Measurements from ENCODE around the gene ORM1.

ORM1 gene

GRCh38 chr9:114285166-114285867, 37.6 kb upstream of the ORM1 start:
- Histone ChIP-seq H3K36me3 (no peaks in the 10 kb centered on the region), H3K4me3 (no peak overlapping the region), H3K27ac (no peak overlapping the region), H3K27me3 (no peaks in the 10 kb centered on the region), H3K4me1 (peaks cover 0 to 19% (median 10%) of the 10 kb centered on the region in 4 donors), H3K9me3 (no peaks in the 10 kb centered on the region)
- TF ChIP-seq, protein P1, sequence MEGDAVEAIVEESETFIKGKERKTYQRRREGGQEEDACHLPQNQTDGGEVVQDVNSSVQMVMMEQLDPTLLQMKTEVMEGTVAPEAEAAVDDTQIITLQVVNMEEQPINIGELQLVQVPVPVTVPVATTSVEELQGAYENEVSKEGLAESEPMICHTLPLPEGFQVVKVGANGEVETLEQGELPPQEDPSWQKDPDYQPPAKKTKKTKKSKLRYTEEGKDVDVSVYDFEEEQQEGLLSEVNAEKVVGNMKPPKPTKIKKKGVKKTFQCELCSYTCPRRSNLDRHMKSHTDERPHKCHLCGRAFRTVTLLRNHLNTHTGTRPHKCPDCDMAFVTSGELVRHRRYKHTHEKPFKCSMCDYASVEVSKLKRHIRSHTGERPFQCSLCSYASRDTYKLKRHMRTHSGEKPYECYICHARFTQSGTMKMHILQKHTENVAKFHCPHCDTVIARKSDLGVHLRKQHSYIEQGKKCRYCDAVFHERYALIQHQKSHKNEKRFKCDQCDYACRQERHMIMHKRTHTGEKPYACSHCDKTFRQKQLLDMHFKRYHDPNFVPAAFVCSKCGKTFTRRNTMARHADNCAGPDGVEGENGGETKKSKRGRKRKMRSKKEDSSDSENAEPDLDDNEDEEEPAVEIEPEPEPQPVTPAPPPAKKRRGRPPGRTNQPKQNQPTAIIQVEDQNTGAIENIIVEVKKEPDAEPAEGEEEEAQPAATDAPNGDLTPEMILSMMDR (IDR thresholded peaks at IDR 0.05) = no peak
- intact Hi-C loops (cut with DNase I; ENCODE audit: low total_unique reads) = loop anchor here (10.0 kb wide), 1 partner anchor 201 kb away; no protein-coding TSS in a partner anchor
- DNase-seq = peak; percentile 15 to 67

GRCh38 chr9:114286146-114286679, 36.7 kb upstream of the ORM1 start:
- Histone ChIP-seq H3K27me3 (no peaks in the 10 kb centered on the region), H3K4me1 (peaks cover 0 to 19% (median 10%) of the 10 kb centered on the region in 4 donors), H3K9me3 (no peaks in the 10 kb centered on the region), H3K27ac (no peak overlapping the region), H3K4me3 (no peak overlapping the region), H3K36me3 (no peaks in the 10 kb centered on the region)
- peak; percentile 7 to 25 for DNase-seq
- intact Hi-C loops (cut with DNase I; ENCODE audit: low total_unique reads) = loop anchor here (10.0 kb wide), 1 partner anchor 201 kb away; no protein-coding TSS in a partner anchor
- TF ChIP-seq, protein P1 (IDR thresholded peaks at IDR 0.05) = no peak

DNA sequence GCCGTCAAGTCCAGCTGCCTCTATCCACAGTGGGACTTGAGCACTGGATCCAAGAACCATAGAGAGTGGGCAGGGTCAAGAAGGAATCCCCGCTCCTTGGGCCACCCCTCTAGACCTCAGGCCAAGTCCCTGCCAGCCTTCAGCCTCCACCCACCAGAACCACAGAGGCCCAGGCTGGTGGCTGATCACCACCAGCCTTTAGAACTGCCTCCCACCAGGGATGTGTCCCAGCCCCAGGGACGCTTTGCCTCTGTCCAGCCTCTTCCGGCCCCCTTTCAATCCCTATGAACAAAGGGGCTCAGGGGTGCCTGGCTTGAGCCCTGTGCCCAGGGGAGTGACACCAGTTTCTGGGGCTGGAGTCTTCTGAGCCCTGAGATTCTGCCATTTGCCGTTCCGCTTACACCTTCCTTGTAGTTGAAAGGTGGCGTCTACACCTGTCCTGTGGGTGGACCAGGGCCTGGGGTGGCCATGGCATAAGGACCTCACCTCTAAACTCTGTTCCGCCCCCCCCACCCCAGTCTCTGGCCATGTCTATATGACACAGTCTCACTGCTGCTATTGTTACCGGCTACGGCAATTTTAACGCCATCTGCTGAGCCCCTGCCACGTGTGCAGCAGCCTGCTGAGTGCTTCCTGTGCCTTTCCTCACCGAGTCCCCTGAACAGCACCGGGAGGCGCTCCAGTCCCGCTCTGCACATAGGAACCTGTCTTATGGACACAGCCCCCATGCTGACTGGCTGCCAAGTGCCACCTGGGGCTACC, 35.7 kb upstream of the ORM1 start:
- intact Hi-C loops (cut with DNase I; ENCODE audit: low total_unique reads) = loop anchor here (10.0 kb wide), 1 partner anchor 202 kb away; no protein-coding TSS in a partner anchor
- H3K36me3 ChIP-seq = peaks cover 0 to 3% (median 0%) of the 10 kb centered on the region in 3 donors
- peak; percentile 19 to 53 for DNase-seq
- H3K27me3 ChIP-seq = no peaks in the 10 kb centered on the region
- no peak overlapping the region for H3K4me3 ChIP-seq
- H3K4me1 ChIP-seq = peaks cover 0 to 19% (median 10%) of the 10 kb centered on the region in 4 donors
- TF ChIP-seq, protein P1 (IDR thresholded peaks at IDR 0.05) = no peak
- H3K27ac ChIP-seq = no peak overlapping the region
- H3K9me3 ChIP-seq = no peaks in the 10 kb centered on the region

GRCh38 chr9:114287763-114288192, 35.1 kb upstream of the ORM1 start:
- H3K4me3 ChIP-seq = no peak overlapping the region
- intact Hi-C loops (cut with DNase I; ENCODE audit: low total_unique reads) = loop anchor here (10.0 kb wide), 1 partner anchor 203 kb away; no protein-coding TSS in a partner anchor
- peak in 1 of 2 donors; percentile 63 for DNase-seq
- H3K36me3 ChIP-seq = peaks cover 0 to 9% (median 0%) of the 10 kb centered on the region in 3 donors
- H3K9me3 ChIP-seq = no peaks in the 10 kb centered on the region
- peaks cover 0 to 19% (median 10%) of the 10 kb centered on the region in 4 donors for H3K4me1 ChIP-seq
- TF ChIP-seq, protein P1 (IDR thresholded peaks at IDR 0.05) = no peak
- no peak overlapping the region for H3K27ac ChIP-seq
- no peaks in the 10 kb centered on the region for H3K27me3 ChIP-seq

GRCh38 chr9:114288193-114289091, 34.5 kb upstream of the ORM1 start:
- Histone ChIP-seq H3K36me3 (peaks cover 0 to 9% (median 0%) of the 10 kb centered on the region in 3 donors), H3K27me3 (no peaks in the 10 kb centered on the region), H3K27ac (no peak overlapping the region), H3K9me3 (no peaks in the 10 kb centered on the region), H3K4me1 (peaks cover 0 to 19% (median 10%) of the 10 kb centered on the region in 4 donors), H3K4me3 (no peak overlapping the region)
- intact Hi-C loops (cut with DNase I; ENCODE audit: low total_unique reads) = loop anchor here (10.0 kb wide), 1 partner anchor 204 kb away; no protein-coding TSS in a partner anchor
- DNase-seq = peak; percentile 15 to 63
- TF ChIP-seq, protein P1 (IDR thresholded peaks at IDR 0.05) = no peak

Measured in tibial artery (tissue), 4 donors.